Hematopoietic multipotent progenitor cell treated with erythropoietin and hydrocortisone succinate and interleukin-3 and kit ligand, for 4 days (in vitro differentiated cells): ENCODE results near the gene CSNK2A1.
"Not testable (repeated sequence)": the region's sequence is repeated elsewhere in the genome, so short reads cannot be mapped to it uniquely, and the experiment has no call there.

ENCODE experiments used
- DNase-seq: peaks from one replicate; pipeline ENCODE4 v3.0.0-alpha.2; 2015

CSNK2A1 gene

DNA sequence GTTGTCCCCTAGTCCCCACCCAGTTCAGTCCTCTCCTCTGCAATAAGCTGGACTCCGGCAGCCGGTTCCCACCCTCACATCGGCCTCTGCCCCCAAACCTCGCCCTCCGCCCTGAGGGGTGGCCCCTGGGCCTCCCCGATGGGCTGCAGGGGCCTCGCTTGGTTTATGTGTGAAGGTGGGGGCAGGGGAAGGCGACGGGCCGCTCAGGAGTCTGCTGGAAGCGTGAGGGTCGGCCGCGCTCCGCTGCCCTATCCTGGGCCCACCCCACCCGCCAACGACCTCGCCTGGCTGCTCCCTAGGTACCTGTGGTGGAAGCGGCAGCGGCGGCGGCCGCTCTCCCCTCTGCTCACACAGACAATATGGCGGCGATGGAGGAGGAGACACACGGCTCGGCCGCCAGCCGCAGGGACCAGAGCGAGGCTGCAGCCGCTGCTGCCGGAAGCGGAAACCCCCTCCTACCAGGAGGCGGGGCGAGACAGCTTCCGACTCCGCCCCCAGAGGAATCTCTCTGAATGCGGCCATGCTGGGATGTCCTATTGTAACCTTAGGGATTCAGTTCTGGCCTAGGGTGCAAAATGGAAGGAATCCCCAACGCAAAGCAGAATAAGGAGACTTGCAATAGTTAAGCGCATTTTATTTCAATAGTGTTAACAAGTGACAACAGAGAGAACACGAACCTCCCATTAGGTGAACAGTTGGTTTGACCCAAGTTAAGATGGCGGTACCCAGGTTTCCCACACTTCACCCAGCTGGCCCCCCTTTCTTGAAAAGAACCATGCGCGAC lies at the start of gene CSNK2A1:
TSS of gene CSNK2A1 (minus strand) at position 422 of the 784 bp plus-strand sequence. CDS start 35,239 bp downstream, outside the sequence.
- peak; percentile 98 for DNase-seq

DNA sequence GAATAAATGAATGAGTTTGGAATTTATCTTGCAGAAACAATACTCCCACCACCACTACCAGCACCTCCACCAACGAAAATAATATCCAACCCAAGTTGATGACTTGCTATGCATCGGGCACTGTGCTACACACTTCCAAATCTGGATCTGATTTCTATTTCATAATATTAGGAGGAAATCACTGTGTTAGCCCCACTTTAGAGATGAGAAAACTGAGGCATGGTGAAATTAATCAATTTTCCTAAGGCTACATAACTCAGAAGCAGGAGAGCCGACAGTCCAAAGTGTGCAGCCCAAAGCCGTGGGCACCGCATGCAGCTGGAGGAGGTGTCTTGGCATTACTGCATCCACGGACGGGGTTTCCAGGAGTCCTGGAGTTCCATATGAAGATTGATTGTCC lies 48.9 kb upstream of the CSNK2A1 start:
- DNase-seq = no peak

DNA sequence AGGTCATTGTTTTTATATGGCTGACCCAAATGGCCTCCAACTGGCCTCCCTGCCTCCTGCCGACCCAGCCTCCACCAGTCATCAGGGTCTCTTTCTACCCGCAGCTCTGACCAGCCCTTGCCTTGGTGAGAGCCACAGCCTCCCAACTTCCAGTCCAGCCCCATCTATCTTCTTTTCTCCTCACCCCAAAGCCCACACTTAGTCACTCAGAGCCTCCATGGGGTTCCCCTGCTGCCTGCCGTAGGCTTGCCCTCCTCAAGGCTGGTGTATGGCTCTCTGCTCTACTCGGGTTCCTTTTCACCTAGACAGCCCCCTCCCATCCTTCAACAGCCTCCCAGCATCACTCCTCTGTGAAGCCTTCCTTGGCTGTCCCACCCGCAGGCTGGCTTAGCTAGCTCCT lies 48.4 kb upstream of the CSNK2A1 start:
- DNase-seq = no peak

DNA sequence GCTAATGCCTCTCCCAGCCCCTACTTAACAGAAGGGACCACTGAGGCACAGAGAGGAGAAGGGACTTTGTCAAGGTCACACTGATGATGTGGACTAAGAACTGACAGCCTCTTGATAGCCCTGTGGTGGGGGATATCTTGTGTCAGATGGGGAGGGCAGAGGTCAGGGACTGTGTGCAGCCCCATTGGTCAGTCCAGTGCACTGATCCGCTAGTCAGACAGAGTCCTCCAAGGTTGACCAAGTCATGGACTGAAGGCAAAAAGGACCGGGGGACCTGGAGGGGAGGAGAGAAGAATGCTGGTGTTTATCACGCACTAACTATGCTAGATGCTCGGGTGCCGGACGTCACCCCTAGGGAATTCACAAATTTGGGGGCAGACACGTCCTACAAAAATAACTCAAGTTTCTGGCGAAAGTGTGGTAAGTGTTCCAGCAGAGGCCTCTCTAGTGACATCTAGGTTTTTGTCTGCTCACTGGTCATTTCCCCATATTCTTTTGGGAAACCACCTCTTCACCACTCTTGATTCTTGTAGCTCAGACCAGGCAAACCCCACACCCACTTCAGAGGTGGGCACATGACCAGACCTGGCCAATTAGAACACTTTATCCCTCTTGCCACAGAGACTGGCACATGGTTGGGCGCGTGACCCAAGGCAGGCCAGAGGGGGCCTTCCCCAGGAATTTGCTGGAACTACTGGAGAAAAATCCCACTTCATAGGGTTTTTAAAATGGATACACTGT lies 45.5 kb upstream of the CSNK2A1 start:
- peak; percentile 45 for DNase-seq

DNA sequence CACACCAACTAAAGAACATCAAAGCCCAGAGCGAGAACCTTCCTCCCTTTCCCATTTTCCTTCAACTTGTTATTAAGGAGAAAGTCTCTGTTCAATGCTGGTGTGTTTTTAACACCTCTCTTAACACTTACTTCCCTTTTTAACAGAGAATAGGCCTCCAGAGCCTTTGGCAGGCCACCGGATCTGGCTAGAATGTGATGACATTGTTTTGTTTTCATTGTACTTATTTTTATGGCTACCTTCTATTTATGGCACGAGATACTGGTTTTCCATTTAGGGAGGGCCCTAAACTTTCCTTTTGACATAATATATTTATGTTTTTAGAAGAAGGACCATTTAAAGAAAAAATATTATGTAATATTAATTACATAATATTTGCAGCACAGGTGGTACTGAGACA lies 44.9 kb upstream of the CSNK2A1 start:
- no peak for DNase-seq

DNA sequence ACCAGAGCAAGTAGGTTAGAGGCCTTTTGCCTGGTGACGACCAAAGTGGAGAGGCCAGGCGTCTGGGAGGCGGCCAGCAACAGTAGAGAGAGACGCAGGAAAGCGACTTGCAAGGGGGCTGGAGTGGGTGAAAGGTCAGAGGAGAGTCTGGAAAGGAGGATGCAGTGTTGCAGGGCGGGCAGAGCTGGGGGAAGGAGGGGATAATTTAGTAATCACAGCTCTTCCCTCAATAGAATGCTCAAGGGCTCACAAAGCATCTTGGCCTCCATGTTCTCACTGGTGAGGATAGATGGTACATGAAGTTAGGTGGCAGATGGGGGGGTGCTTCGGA lies 41.3 kb upstream of the CSNK2A1 start:
- DNase-seq = no peak

DNA sequence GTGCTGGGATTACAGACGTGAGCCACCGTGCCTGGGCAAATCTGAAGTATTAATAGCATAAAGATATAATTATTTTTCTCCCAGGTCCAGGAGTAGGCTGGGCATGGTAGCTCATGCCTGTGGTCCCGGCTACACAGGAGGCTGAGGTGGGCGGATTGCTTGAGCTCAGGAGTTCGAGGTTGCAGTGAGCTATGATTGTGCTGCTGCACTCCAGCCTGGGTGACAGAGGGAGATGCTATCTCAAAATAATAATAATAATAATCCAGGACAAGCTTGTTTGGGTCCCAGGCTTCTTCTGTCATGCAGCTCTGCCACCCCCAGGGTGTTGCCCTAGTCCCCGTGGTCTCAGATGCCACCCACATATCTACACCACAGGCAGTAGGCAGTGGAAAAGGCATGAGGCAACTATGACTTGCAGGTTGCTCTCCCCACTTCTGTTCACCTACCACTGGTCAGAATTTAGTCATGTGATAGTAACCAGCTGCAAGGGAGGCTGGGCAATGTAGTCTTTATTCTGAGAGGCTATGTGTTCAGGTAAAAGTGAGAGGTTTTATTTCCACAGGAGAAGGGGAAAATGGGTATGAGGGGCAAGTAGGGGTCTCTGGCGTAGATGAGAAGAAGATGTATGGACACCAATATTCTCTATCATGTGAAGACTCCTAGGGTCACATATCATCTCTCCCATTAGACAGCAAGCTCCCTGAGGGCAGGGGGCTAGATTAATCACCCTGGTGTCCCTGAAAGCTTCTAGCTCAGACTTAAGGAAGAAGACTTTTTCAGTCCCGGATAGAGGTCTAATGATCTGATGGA lies 40.8 kb upstream of the CSNK2A1 start:
- peak; percentile 86 for DNase-seq

DNA sequence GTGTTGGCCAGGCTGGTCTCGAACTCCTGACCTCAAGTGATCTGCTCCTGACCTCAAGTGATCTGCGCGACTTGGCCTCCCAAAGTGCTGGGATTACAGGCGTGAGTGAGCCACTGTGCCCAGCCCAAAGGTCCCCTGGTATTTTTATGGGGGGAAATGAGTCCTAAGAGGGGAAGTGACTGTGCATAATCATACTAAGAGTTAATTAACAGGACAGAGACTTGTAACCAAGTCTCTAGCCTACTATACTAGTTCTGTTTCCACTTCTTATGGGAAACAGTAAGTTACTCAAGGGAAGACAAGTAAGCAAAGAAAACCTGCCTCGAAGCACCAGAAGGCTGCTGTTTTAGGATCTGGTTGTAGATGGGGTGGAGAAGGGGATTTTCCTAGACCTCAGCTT lies 38.6 kb upstream of the CSNK2A1 start:
- DNase-seq = no peak

DNA sequence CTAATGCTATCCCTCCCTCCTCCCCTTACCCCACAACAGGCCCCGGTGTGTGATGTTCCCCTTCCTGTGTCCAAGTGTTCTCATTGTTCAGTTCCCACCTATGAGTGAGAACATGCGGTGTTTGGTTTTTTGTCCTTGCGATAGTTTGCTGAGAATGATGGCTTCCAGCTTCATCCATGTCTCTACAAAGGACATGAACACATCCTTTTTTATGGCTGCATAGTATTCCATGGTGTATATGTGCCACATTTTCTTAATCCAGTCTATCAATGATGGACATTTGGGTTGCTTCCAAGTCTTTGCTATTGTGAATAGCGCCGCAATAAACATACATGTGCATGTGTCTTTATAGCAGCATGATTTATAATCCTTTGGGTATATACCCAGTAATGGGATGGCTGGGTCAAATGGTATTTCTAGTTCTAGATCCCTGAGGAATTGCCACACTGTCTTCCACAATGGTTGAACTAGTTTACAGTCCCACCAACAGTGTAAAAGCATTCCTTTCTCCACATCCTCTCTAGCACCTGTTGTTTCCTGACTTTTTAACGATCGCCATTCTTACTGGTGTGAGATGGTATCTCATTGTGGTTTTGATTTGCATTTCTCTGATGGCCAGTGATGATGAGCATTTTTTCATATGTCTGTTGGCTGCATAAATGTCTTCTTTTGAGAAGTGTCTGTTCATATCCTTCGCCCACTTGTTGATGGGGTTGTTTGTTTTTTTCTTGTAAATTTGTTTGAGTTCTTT lies 35.5 kb upstream of the CSNK2A1 start:
- DNase-seq = not testable (repeated sequence)

DNA sequence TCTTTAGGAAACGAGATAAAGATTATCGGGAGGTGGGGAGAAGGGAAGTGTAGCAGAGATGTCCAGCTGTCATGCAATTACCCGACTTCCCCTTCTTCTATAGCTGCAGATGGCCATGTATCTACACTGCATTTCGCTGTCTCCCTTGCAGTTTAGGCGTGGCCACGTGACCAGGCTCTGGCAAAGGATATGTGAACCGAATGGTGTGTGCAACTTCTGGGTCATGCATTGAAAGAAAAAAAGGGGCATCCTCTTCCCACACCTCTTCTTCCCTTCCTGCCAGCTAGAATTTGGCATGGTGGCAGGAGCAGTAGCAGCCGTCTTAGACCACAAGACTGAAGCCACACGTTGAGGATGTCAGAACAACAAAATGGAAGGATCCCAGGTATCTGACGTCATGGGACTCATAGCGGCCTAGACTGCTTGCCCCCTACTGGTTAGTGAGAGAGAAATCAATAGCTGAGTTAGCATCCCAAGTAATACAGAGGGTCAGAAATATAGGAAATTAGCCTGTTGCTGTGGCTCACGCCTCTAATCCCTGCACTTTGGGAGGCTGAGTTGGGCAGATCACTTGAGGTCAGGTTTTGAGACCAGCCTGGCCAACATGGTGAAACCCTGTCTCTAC lies 33.7 kb upstream of the CSNK2A1 start:
- DNase-seq = peak; percentile 72

DNA sequence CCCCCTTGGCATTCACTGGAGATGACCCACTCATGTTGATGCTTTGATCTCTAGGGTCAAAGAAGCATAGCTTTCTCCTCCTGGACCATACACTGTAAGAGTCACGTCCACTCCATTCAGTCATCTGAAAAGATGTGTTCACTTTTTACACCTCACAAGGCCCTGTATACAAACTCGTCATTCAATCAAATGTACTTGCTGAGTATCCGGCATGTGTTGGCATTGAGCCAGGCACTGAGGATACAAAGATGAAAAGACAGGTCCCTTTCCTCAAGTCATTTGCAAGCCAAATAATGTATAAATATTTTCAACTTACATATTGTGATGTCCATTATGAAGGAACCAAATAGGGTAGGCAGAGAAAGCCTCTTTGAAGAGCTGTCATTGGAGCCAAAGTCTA lies 32.6 kb upstream of the CSNK2A1 start:
- DNase-seq = peak; percentile 32

DNA sequence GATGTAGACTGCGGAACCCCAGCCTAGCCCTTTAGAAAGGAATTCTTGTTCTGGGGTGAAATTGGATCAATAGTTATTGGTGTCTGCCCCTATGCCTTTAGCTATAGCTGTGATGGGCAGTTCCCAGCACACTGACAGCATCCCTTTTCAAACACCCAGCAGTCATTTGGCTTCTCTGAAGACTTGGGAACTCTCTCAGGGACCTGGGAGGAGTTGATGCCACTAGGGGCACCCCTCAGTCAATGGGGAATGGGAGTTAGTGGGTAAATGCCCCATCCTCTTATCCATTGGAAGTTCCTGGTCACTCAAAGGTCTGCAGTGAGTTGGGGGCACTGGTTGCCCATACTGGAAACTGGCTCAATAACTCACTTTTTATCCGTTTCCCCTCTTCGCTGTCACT lies 31.6 kb upstream of the CSNK2A1 start:
- DNase-seq = no peak

DNA sequence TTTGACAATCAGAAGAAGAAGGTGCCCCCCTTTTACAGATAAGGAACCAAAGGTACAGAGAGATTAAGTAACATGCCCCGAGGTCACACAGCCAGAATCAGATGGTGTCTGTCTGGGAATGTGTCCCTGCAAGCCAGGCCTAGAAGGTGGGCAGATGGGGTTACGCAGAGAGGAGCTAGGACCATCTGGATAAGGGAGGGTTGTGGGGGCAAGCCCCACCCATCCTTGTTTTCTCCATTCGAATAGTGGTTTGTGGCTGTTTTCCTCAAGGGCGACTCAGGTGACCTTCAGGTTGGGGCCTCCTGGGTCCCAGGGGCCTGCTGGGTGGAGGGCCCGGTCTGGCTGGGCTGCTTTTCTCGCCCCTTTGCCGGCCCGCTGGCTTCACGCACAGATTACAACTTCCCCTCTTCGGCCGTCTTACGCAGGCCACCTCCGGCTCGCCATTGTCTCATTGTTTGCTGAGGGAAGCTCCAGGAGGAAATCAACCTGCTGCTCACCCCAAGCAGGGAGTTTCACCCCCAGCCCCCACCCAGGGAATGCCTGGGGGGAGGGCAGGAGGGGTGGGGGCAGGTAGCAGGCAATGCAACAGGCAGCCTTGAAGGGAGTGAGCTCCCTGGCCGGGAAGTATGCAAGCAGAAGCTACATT lies 30.8 kb upstream of the CSNK2A1 start:
- DNase-seq = no peak

DNA sequence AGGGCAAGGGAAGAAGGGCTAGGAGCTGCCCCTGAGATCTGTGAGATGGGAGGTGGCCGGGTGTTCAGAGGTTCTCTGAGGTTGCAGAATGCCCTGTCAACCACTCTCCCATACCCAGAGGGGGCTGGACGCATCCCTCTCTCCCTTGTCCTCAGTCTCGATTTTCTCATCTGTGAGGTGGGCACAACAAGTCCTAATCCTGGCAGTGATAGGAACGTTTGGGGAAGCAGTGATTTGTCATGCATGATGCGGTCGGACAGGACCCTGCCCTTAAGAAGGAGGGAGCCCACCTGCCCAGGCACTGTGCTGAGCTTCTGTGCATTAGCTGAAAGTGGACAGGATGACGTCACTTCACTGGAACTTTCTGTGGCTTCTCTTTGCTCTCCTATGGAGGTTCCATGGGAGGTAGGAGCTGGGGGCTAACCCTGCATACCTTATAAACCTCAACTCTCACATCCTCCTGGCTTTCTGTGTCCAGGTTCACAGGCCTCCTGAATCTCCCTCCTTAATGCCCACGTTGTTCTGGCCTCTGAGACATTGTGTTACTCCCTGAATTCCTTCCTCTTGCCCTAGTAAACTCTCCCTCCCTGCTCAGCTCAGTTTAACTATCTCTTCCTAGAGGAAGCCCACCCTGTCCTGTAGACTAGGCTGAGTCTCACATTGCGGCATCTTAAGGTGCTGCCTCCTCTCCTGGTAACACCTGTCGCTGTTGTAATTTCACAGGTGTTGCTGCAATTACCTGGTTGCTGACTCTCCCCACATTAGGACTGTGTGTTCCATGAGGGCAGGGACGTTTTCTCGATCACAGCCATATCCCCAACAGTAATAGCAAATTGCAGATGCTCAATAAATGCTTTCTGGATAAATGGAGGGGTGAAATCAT lies 30.1 kb upstream of the CSNK2A1 start:
- DNase-seq = no peak

DNA sequence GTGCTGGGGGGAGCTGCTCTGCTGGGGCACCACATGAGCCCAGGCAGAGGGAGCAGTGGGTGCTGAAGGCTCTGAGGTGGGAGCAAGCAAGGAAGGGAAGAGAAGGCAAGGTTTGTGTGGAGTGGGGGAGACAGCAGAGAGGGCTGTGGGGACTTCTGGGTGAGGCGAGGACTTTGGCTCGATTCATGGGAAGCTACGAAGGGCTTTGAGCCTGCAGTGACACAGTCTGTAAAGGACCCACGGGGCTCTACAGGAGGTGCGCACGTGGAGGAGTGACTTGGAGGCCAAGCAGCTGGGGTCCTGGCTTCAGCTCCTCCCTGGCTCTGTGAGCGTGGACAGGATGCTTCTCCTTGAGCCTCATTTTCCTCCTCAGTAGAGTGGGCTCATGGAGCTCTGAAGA lies 29.1 kb upstream of the CSNK2A1 start:
- DNase-seq = no peak

DNA sequence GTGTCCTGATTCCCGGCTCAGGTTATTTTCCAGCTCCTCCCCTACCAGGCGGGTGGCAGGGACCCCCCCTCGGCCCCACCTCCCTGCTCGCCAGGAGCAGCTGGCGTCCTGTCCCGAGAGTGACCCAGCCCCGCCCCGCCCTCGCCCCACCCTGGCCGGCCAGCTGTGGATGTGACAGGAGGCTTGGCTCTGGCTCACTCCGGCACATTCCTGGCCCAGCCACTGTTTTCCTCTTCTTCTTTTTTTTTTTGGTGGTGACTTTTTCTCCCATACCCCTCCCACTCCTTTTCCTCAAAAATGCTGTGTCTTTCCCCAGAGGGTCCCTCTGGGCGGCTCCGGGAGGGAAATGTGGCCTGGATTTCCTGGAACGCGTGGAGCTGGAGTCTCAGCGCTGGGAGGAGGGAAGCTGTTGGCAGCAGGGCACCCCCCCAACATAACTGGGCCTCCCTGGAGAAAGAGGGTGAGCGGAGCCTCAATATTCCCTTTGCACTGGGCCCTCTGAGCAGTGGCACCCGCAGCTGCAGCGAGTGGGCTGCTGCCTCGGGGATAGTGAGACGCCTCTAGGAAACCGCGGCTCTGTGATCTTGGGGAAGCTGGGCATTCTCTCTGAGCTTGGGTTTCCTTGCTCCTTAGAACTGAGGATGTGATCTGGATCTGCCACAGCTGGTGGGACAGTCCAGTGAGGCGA lies 28.3 kb upstream of the CSNK2A1 start:
- no peak for DNase-seq

DNA sequence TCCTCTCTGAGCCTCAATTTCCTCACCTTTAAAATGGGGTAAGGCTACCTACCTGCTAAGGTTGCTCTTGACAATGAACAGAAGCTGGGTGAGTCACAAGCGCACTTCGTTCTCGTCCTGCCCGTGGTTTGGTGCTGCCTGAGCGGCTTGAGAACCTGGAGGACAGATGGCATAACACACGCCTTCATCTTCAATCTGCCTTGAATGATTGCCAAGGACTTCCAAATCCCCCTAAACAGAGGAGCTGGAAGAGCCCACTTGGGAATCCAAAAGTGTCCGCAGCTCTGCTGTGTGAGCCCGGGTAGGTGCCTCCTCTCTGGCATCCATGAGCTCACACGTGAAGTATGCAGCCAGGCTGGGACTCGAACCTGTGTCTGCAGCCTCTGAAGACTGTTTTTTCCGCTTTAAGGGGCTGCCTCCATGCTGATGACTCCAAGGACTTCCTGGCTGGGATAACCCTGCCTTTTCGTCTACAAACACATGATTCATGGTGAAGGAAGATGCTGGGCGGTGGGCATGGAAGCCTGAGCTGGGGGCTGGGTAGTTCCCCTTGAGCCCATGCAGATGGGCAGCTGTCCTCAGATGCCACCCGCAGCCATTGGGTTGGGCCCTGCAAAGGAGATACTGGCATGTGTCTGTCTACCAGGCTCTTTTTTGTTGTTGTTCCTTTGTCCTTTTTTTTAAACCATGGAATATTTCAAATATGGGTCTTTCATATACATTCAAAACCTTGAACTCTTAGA lies 25.3 kb upstream of the CSNK2A1 start:
- no peak for DNase-seq

DNA sequence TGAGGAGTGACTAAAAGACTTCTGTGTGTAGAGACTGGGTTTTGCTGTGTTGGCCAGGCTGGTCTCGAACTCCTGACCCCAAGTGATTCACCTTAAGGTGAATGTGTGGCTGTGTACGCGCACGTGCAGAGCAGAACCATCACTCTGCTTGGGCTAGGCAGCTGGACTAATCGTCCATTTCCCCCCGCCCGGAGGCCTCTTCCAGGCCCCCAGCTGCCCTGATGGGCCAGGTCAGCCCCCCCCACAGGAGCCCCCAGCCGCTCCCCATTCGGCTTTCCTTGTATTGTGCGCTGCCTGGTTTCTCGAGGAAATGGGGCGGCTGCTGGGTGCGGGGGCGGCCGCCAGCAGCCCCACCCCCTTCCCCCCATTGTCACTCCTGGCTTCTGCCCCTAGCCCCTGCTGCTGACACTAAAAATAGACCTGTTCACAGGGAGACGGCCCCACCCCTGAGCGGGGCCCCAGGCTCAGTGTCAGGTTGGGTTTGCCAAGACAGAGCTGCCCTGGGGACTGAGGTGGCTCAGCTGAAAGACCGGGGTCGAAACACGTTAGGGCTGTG lies 24.6 kb upstream of the CSNK2A1 start:
- no peak for DNase-seq

DNA sequence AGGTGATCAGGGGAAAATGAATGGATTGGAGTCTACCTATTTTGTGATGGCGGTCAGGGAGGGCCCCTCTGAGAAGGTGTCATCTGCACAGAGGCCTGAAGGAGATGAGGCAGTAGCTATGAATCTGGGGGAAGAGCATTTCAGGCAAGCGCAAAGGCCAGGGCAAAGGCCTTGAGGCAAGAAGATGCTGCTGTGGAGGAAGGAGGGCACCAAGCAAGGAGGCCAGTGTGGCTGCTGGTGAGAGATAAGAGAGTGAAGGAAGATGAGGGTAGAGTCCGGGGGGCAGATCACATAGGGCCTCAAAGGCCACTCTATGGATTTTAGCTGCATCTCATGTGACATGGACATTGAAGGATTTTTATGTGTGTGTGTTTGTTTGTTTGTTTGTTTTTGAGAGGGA lies 20.6 kb upstream of the CSNK2A1 start:
- DNase-seq = peak; percentile 79
